Hepatocyte (in vitro differentiated cells): ENCODE data around the gene FAHD2B.
"Not testable (repeated sequence)": the region's sequence is repeated elsewhere in the genome, so short reads cannot be mapped to it uniquely, and the experiment has no call there.

ENCODE experiments used
- CTCF ChIP-seq: fragments of 200-600 bp; sonication (generic); IDR thresholded peaks from 2 replicates; pipeline ENCODE4 v1.5.1; 2016; ENCODE audit warnings: antibody characterized with exemption, mild to moderate bottlenecking; ENCODE audit not compliant: poor library complexity
- EZH2phosphoT487 ChIP-seq: fragments of 200-600 bp; sonication (generic); IDR thresholded peaks from one replicate; pipeline ENCODE4 v1.6.1; 2018; ENCODE audit warnings: antibody characterized with exemption, mild to moderate bottlenecking, low read depth, moderate library complexity; ENCODE audit not compliant: unreplicated experiment, severe bottlenecking

- not testable (repeated sequence) for TF ChIP-seq CTCF, EZH2phosphoT487
Measured at GRCh38 chr2:97106878-97107277, 12.2 kb upstream of the FAHD2B start.
